NCI-H526 (cell line): ENCODE data around the gene FLNC.

Source experiments
- DNase-seq, 2 experiments: peaks; one replicate each; lab custom pipeline; 2025; lab: John Stamatoyannopoulos, UW

FLNC gene

GRCh38 chr7:128845475-128845874 lies 15.3 kb downstream of the FLNC start:
- DNase-seq: no peak

GRCh38 chr7:128845987-128846386 lies 15.8 kb downstream of the FLNC start:
- DNase-seq: no peak

- DNase-seq: no peak
These were observed 16.7 kb downstream of the FLNC start for GRCh38 chr7:128846781-128847444.

GRCh38 chr7:128847721-128848211 lies 17.6 kb downstream of the FLNC start:
- no peak for DNase-seq

DNA sequence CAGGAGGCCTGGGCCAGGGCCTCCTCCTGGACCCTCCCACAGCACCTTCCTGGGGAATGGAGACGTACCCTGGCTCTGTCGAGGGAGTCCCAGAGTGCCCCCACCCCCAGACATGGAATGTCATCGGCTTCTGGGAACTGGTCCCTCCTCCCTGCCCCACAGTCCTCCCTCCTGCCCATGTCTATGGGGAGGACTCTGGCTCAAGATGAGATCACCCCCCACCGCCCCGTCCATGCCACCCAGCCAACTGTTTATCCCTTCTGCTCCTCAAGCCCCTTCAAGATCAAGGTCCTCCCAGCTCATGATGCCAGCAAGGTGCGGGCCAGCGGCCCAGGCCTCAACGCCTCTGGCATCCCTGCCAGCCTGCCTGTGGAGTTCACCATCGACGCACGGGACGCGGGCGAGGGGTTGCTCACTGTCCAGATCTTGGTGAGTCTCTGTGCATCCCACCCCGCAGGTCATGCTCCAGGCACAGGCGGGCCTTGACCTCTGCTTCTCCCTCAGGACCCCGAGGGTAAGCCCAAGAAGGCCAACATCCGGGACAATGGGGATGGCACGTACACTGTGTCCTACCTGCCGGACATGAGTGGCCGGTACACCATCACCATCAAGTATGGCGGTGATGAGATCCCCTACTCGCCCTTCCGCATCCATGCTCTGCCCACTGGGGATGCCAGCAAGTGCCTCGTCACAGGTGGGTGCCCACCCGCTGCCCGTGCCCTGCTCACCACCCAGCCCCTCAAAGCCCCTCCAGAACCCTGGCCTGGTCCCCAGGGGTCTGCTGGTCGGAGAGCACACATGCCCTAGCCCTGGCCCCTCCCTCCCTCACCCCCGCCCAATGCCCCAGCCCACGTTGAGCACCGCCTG lies 18.3 kb downstream of the FLNC start:
- no peak for DNase-seq

DNA sequence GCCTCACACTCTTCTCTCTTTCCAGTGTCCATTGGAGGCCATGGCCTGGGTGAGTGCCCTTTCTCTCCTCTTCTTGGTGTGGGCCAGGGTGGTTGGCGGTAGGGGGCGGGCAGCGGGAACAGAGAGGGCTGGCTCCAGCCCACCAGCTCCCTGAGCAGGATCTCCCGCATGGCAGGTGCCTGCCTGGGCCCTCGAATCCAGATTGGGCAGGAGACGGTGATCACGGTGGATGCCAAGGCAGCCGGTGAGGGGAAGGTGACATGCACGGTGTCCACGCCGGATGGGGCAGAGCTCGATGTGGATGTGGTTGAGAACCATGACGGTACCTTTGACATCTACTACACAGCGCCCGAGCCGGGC lies 18.9 kb downstream of the FLNC start:
- DNase-seq: no peak

GRCh38 chr7:128849804-128850490 lies 19.7 kb downstream of the FLNC start:
- DNase-seq: no peak

DNA sequence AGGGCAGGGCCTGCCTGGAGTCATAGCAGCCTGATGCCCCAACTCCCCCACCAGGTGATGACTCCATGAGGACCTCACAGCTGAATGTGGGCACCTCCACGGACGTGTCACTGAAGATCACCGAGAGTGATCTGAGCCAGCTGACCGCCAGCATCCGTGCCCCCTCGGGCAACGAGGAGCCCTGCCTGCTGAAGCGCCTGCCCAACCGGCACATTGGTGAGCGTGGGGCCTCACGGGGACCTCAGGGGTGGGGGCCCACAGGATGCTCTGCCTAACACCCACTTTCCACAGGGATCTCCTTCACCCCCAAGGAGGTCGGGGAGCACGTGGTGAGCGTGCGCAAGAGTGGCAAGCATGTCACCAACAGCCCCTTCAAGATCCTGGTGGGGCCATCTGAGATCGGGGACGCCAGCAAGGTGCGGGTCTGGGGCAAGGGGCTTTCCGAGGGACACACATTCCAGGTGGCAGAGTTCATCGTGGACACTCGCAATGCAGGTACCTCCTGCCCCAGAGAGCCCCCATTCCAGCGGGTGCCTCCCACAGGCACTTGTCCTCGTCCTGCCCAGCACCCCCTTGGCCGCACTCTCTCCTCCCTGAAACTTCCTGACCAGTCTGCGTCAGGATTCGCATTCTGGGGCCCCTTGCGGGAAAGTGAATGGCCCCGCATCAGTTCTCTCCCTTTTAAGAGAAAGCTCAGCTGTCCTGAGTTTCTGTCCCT lies 22.5 kb downstream of the FLNC start:
- no peak for DNase-seq

DNA sequence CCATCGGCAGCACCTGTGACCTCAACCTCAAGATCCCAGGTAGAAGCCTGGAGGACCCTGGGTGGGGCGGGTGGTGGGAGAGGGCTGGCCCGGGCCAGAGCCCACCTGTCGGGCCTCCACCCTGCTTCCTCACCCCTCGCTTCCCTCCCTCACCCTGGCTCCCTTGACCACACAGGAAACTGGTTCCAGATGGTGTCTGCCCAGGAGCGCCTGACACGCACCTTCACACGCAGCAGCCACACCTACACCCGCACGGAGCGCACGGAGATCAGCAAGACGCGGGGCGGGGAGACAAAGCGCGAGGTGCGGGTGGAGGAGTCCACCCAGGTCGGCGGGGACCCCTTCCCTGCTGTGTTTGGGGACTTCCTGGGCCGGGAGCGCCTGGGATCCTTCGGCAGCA lies 23.6 kb downstream of the FLNC start:
- DNase-seq: no peak

DNA sequence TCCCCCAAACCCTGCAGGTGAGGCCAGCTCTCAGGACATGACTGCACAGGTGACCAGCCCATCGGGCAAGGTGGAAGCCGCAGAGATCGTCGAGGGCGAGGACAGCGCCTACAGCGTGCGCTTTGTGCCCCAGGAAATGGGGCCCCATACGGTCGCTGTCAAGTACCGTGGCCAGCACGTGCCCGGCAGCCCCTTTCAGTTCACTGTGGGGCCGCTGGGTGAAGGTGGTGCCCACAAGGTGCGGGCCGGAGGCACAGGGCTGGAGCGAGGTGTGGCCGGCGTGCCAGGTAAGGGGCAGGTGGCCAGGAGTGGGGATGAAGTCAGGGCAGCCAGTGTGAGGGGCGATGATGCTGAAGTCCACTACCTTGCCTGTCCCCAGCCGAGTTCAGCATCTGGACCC lies 24.2 kb downstream of the FLNC start:
- no peak for DNase-seq

DNA sequence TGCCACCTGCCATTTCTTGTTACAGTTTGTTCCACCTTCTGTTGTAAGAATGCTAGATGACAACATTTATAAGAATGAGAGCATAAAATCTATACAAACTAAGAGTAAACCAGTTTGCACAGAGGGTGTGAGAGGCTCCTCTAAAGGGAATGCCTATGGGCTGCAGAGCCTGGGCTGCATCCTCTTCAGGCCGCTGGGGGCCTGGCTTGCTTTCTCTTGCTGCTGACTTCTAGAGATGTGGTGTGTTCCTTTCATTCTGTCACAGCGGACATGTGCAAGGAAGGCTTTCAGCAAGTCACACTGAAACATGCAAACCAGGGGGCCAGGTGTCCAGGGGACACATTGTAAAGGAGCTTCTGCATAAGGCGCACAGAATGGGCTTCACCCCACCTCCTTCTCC lies 25.4 kb downstream of the FLNC start:
- DNase-seq: peak in 1 of 2 experiments; percentile 17

DNA sequence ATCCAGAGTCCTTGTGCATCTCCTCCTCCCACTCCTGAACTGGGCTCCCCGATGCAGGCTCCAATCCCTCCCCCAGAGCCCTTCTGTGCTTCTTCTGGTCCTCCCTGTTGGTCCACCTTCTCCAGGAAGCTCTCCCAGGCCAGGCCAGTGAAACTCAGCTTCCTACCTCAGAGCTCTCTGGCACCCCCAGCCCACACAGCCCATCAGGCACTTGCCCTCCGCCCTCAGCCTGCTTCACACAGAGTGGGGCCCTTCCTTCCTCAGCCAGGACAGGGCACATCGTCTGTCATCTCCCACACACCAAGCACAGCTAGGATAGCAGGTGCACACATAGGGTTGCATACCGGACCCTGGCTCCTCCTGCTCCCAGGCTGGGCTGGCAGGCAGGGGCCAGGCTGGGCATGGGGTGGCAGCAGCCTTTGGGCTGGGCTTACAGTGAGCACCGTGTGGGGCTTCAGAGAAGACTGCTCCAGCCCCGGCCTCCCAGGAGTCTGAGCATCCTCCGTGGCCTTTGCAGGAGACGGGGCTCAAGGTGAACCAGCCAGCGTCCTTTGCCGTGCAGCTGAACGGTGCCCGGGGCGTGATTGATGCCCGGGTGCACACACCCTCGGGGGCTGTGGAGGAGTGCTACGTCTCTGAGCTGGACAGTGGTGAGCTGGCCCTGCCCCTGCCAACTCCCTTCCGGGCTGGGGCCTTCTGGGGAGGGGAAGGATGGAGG lies 26.0 kb downstream of the FLNC start:
- no peak for DNase-seq

DNA sequence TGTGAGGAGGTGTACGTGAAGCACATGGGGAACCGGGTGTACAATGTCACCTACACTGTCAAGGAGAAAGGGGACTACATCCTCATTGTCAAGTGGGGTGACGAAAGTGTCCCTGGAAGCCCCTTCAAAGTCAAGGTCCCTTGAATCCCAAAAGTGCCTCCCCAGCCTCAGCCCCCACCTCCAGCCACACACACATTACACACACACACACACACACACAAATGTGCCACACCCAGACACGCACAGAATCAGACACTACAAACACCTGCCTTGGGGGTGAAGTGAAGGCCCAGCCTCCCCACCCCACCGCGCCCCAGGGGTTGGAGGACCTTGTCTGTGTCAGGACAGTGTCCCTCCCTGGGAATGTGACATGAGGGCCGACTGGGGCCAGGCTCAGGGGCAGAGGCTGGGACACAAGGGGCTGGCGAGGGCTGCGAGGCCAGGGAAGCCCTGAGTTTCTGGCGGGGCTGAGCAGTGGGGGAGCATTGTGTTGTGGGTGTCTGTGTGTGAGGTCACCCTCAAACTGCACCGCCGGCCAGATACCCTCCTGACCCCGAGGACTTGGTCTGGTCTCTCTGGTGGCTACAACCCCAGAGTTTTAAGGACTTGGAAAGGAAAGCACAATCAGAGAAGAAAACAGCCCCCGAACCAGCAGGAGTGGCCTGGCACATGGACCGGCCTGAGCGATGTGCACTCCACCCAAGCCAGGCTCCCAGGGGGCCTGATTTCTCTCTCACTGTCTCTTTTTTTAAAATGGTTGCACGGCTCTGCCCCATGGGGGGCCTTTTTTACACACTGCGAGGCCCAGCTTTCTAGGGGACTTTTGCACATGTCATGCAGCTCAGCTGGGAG lies 28.4 kb downstream of the FLNC start:
- DNase-seq: no peak

- DNase-seq: no peak
These were observed 29.3 kb downstream of the FLNC start for GRCh38 chr7:128859232-128860157.

DNA sequence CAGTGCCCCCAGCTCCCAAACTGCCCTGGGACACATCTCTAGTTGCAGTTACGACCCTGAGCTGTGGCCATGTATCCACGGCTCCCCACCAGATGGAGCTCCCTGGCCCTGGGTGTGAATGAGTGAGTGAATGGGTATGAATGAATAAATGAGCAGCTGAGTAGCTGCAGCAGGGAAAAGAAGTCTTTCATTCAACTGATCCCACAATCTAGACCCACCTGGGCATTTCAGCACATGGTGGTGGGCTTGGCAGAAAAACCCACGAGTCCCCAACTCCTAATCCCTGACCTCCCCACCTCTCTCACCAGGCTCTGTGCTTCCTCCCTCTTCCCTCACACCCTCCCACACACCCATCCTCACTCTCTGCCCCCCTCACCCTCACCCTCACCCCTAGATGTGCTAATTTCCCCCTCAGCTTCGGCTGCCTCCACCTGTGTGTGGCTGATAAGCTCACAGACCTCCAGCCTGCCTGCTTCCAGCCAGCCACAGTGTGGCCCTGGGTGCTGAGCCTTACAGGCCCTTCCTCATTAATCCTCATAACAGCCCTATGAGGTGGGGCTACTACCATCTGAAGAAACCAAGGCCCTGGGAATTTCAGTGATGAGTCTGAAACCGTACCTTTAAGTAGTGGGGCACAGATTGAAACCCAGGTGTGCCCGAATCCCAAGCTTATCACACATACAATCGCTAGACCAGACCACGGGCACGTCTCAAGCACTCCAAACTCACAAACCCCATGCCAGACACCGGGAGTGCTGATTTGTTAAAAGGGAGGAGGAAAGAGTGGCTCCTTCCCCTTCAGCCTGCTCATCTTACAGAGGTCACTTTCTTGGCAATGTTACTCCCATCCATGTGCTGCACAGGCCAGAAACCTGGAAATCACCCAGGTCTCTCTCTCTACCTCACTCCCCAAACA lies 30.2 kb downstream of the FLNC start:
- no peak for DNase-seq

DNA sequence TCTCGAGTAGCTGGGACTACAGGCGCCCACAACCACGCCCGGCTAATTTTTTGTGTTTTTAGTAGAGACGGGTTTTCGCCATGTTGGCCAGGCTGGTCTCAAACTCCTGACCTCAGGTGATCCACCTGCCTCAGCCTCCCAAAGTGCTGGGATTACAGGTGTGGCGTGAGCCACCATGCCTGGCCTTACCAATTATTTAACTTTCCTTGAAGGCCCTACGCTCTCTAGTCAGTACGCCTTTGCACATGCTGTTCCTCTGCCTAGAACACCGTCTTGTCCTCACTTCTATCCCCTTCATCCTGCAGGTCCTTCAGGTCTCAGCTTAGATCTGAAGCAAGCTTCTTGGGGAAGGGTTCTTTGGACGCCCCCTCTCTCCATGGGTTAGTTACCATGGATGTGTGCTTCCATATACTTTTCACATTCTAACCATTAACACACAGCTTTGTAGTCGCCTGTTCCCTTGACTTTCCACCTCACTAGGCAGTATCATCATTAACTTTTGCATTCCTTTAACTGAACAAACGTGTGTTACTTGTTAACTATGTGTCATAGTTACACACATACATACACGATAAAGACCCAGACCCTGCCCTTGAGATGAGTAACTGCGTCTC lies 31.9 kb downstream of the FLNC start:
- no peak for DNase-seq

- peak; percentile 97 to 99 for DNase-seq
These were observed 32.6 kb downstream of the FLNC start, which contains the start of gene ATP6V1F for GRCh38 chr7:128862571-128863432. Gene ATP6V1F, plus strand, starts transcription at chr7:128862856. Its CDS starts 49 bp downstream, at chr7:128862905.
